NT2/D1 (cell line): Measurements from ENCODE around the gene APOC4.

Experiments used
- SUZ12 ChIP-seq: IDR thresholded peaks from 2 replicates; pipeline ENCODE4 v1.6.1; 2011; ENCODE audit not compliant: insufficient read length, insufficient read depth; ENCODE audit errors: extremely low read depth
- ZNF274 ChIP-seq: IDR thresholded peaks from 2 replicates; pipeline ENCODE4 v1.6.1; 2011; ENCODE audit warnings: mild to moderate bottlenecking, low read depth, low read length

DNA sequence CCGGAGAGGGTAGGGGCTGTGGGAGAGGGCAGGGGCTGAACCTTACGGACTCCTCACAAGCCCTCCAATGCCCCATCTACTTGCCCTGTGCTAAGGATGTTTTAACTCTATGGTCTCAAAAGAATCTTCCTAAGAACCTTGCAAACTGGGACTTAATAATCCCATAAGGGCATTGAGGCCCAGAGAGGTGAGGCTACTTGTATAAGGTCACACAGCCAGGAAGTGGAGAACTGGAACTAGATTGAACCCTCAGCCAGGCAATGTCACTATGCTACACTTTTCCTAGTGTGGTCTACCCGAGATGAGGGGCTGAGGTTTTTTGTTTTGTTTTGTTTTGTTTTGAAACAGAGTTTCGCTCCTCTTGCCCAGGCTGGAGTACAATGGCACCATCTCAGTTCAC, 10.5 kb upstream of the APOC4 start:
- TF ChIP-seq ZNF274 = no peak
- no peak for TF ChIP-seq SUZ12
